ENCODE results near the gene SCAF4.

SCAF4 gene

DNA sequence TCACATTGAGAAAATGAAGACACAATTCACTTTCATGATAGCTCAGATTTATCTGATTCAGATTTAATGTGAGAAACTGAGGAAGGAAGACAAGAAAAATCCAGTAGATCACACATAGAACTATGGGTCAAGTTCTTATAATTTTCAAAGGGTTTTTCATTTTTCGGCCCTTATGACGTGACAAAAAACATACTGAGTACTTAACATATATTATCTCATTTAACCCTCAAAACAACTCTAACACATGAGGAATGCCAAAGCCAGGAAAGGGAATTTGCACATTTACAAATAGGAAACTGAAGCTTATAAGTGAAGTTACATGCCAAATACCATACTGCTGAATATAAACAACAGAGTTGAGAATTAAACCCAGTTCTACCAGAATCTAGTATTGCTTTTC, 44.8 kb downstream of the SCAF4 start:
- peaks cover 4% of the 10 kb centered on the region; the same call in 1 of the 2 replicates for H4K20me1 ChIP-seq (ENCODE audit: insufficient read depth, low read length)
- no peak overlapping the region for H3K4me2 ChIP-seq (ENCODE audit: low read length)
- no peak overlapping the region for H3K9ac ChIP-seq (ENCODE audit: low read length)
- no peak overlapping the region for H3K27ac ChIP-seq (ENCODE audit: low read length)
- no peaks in the 10 kb centered on the region for H3K9me3 ChIP-seq (ENCODE audit: insufficient read depth, low read length)
- H2AFZ ChIP-seq (ENCODE audit: low read depth, low read length) = no peak overlapping the region
- no peaks in the 10 kb centered on the region for H3K27me3 ChIP-seq (ENCODE audit: low read depth, low read length)
- H3K4me1 ChIP-seq (ENCODE audit: low read length) = no peaks in the 10 kb centered on the region
- peaks cover 54% of the 10 kb centered on the region for H3K36me3 ChIP-seq (replicated peaks; ENCODE audit: low read depth, low read length)
- no peak for TF ChIP-seq EZH2phosphoT487 (IDR thresholded peaks at IDR 0.05; ENCODE audit: low read depth)
- TF ChIP-seq, protein P1, sequence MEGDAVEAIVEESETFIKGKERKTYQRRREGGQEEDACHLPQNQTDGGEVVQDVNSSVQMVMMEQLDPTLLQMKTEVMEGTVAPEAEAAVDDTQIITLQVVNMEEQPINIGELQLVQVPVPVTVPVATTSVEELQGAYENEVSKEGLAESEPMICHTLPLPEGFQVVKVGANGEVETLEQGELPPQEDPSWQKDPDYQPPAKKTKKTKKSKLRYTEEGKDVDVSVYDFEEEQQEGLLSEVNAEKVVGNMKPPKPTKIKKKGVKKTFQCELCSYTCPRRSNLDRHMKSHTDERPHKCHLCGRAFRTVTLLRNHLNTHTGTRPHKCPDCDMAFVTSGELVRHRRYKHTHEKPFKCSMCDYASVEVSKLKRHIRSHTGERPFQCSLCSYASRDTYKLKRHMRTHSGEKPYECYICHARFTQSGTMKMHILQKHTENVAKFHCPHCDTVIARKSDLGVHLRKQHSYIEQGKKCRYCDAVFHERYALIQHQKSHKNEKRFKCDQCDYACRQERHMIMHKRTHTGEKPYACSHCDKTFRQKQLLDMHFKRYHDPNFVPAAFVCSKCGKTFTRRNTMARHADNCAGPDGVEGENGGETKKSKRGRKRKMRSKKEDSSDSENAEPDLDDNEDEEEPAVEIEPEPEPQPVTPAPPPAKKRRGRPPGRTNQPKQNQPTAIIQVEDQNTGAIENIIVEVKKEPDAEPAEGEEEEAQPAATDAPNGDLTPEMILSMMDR (IDR thresholded peaks at IDR 0.05; ENCODE audit: low read depth, low read length) = no peak
- peaks cover 3% of the 10 kb centered on the region; the same call in 1 of the 2 replicates for H3K79me2 ChIP-seq (ENCODE audit: low read length)
- no peak overlapping the region for H3K4me3 ChIP-seq (ENCODE audit: low read length)

GRCh38 chr21:31686272-31686915, 45.5 kb downstream of the SCAF4 start:
- peaks cover 3% of the 10 kb centered on the region; the same call in 1 of the 2 replicates for H3K79me2 ChIP-seq (ENCODE audit: low read length)
- H3K27me3 ChIP-seq (ENCODE audit: low read depth, low read length) = no peaks in the 10 kb centered on the region
- H2AFZ ChIP-seq (ENCODE audit: low read depth, low read length) = no peak overlapping the region
- no peak overlapping the region for H3K4me2 ChIP-seq (ENCODE audit: low read length)
- no peak overlapping the region for H3K9ac ChIP-seq (ENCODE audit: low read length)
- H4K20me1 ChIP-seq (ENCODE audit: insufficient read depth, low read length) = peaks cover 4% of the 10 kb centered on the region; the same call in 1 of the 2 replicates
- H3K36me3 ChIP-seq (replicated peaks; ENCODE audit: low read depth, low read length) = peaks cover 52% of the 10 kb centered on the region
- no peak overlapping the region for H3K4me3 ChIP-seq (ENCODE audit: low read length)
- TF ChIP-seq, protein P1 (IDR thresholded peaks at IDR 0.05; ENCODE audit: low read depth, low read length) = no peak
- TF ChIP-seq EZH2phosphoT487 (IDR thresholded peaks at IDR 0.05; ENCODE audit: low read depth) = no peak
- H3K9me3 ChIP-seq (ENCODE audit: insufficient read depth, low read length) = no peaks in the 10 kb centered on the region
- no peaks in the 10 kb centered on the region for H3K4me1 ChIP-seq (ENCODE audit: low read length)
- no peak overlapping the region for H3K27ac ChIP-seq (ENCODE audit: low read length)

- no peak overlapping the region for H2AFZ ChIP-seq (ENCODE audit: low read depth, low read length)
- H3K4me2 ChIP-seq (ENCODE audit: low read length) = no peak overlapping the region
- no peak overlapping the region for H3K27ac ChIP-seq (ENCODE audit: low read length)
- TF ChIP-seq, protein P1 (IDR thresholded peaks at IDR 0.05; ENCODE audit: low read depth, low read length) = no peak
- TF ChIP-seq EZH2phosphoT487 (IDR thresholded peaks at IDR 0.05; ENCODE audit: low read depth) = no peak
- peaks cover 4% of the 10 kb centered on the region; the same call in 1 of the 2 replicates for H4K20me1 ChIP-seq (ENCODE audit: insufficient read depth, low read length)
- no peaks in the 10 kb centered on the region for H3K9me3 ChIP-seq (ENCODE audit: insufficient read depth, low read length)
- H3K79me2 ChIP-seq (ENCODE audit: low read length) = peaks cover 3% of the 10 kb centered on the region; the same call in 1 of the 2 replicates
- H3K27me3 ChIP-seq (ENCODE audit: low read depth, low read length) = no peaks in the 10 kb centered on the region
- peaks cover 52% of the 10 kb centered on the region for H3K36me3 ChIP-seq (replicated peaks; ENCODE audit: low read depth, low read length)
- no peak overlapping the region for H3K9ac ChIP-seq (ENCODE audit: low read length)
- no peak overlapping the region for H3K4me3 ChIP-seq (ENCODE audit: low read length)
- no peaks in the 10 kb centered on the region for H3K4me1 ChIP-seq (ENCODE audit: low read length)
Observed at GRCh38 chr21:31684918-31685317, 47.0 kb downstream of the SCAF4 start.

GRCh38 chr21:31683029-31683428, 48.9 kb downstream of the SCAF4 start:
- Histone ChIP-seq H3K79me2 (ENCODE audit: low read length) (peaks cover 3% of the 10 kb centered on the region; the same call in 1 of the 2 replicates), H3K36me3 (replicated peaks; ENCODE audit: low read depth, low read length) (peaks cover 53% of the 10 kb centered on the region)

More at GRCh38 chr21:31683029-31683428, 48.9 kb downstream of the SCAF4 start:
- no peak overlapping the region for H3K9ac ChIP-seq (ENCODE audit: low read length)
- no peaks in the 10 kb centered on the region for H3K9me3 ChIP-seq (ENCODE audit: insufficient read depth, low read length)
- peaks cover 4% of the 10 kb centered on the region; the same call in 1 of the 2 replicates for H4K20me1 ChIP-seq (ENCODE audit: insufficient read depth, low read length)
- no peaks in the 10 kb centered on the region for H3K27me3 ChIP-seq (ENCODE audit: low read depth, low read length)
- no peak overlapping the region for H3K27ac ChIP-seq (ENCODE audit: low read length)
- no peak overlapping the region for H3K4me2 ChIP-seq (ENCODE audit: low read length)
- H3K4me1 ChIP-seq (ENCODE audit: low read length) = no peaks in the 10 kb centered on the region
- no peak overlapping the region for H2AFZ ChIP-seq (ENCODE audit: low read depth, low read length)
- no peak for TF ChIP-seq EZH2phosphoT487 (IDR thresholded peaks at IDR 0.05; ENCODE audit: low read depth)
- TF ChIP-seq, protein P1 (IDR thresholded peaks at IDR 0.05; ENCODE audit: low read depth, low read length) = no peak
- H3K4me3 ChIP-seq (ENCODE audit: low read length) = no peak overlapping the region

All from OCI-LY3 (cell line).